G401.6 (cell line): Measurements from ENCODE around the gene SMARCB1.

Experiments
- FAIRE-seq: peaks from 2 replicates; lab custom pipeline; 2012; peaks lifted over from hg19 to GRCh38; lab: Jason Lieb, UNC

SMARCB1 gene

DNA sequence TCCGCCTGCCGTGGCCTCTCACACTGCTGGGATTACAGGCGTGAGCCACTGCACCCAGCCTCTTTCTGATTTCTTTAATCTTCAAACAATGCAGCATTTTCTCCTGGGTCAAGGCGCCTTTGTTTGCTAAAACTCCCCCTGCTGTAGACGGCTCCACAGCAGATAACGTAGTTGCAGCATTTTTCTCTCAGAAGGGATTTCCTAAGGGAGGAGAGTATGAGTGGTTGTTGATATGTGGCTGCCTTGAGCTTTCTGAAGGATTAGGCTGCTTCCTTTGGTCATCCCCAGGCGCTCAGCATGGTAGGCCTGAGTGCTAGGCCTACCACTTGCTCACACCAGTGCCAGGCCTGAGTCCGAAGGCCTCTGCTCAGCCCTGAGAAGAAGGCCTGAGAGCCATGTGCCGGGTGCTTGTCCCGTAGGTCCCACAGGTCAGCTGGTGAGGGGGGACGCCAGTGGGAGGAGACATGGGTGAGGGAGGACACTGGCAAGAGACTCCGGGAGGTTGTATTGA, 18.1 kb downstream of the SMARCB1 start:
- no peak for FAIRE-seq

- FAIRE-seq: no peak
Measured at GRCh38 chr22:23806837-23807236, 20.1 kb downstream of the SMARCB1 start.

- no peak for FAIRE-seq
Measured at GRCh38 chr22:23812378-23812777, 25.6 kb downstream of the SMARCB1 start.

DNA sequence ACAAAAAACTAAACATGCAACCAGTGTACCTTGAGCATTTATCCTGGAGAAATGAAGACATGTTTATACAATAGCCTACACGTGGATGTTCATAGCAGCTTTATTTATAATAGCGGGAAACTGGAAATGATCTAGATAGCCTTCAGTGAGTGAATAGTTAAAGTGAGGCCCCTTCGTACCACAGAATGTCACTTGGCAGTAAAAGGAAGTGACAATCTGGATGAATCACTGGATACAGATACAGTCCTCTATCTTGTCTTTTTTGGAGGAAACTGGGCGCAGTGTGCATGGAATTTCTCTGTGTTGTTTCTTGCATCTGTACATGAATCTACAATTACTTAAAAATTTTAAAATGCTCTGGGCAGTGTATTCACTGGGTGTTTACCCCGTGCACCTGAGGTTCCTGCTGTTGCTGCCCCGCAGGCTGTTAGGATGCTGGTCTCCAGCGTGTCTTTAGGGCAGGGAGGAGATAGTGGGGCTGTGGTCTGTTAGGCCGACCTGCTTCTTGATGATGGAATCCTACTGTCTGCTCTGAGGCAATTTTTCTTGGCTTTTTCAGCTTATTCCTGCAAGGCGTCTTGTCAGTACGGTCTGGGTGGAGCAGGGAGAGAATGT, 28.9 kb downstream of the SMARCB1 start:
- FAIRE-seq: no peak

DNA sequence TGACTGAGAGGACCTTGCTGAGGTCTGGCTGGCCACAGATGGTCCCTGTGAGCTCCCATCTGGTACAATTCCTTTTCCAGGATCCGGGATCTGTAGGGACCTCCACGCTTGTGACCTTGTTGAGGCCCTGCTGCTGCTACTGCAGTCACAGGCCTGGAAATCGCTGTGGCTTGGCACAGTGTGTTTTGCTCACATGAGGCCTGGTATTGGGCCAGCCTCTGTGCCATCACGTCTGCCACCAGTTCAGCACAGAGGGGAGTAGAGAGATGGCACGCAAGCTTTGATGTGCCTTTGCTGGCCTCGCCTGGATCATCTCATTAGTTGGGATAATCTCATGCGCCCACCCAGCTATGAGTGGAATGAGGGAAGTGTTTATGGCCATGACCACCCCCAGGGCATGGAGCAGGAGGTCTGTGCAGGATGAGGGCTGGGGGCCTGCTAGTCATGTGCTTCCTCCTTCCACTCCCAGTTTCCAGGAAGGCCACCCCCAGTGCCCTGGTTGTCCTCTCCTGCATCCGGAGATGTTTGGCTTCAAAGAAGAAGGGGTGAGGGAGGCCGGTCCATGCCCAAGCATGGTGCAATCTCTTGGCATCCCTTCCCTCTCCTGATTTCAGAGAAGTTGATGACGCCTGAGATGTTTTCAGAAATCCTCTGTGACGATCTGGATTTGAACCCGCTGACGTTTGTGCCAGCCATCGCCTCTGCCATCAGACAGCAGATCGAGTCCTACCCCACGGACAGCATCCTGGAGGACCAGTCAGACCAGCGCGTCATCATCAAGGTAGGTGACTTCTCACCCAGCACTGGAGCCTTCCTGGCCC, 29.6 kb downstream of the SMARCB1 start:
- no peak for FAIRE-seq

- FAIRE-seq: no peak
Measured at GRCh38 chr22:23817146-23817545, 30.4 kb downstream of the SMARCB1 start.

DNA sequence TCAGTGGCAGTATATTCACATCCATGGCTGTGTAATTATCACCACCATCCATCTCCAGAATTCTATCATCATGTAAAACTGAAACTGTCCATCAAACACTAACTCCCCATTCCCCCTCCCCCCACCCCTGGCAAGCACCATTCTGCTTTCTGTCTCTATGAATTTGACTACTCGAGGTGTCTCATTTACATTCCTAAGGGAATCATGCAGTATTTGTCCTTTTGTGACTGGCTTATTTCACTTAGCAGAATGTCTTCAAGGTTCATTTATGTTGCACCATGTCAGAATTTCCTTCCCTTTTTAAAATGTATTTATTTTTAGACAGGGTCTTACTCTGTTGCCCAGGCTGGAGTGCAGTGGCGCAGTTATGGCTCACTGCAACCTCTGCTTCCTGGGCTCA, 31.8 kb downstream of the SMARCB1 start:
- FAIRE-seq: no peak

- FAIRE-seq: no peak
Measured at GRCh38 chr22:23820748-23821211, 34.0 kb downstream of the SMARCB1 start.

GRCh38 chr22:23822101-23822671, 35.4 kb downstream of the SMARCB1 start:
- FAIRE-seq: no peak

DNA sequence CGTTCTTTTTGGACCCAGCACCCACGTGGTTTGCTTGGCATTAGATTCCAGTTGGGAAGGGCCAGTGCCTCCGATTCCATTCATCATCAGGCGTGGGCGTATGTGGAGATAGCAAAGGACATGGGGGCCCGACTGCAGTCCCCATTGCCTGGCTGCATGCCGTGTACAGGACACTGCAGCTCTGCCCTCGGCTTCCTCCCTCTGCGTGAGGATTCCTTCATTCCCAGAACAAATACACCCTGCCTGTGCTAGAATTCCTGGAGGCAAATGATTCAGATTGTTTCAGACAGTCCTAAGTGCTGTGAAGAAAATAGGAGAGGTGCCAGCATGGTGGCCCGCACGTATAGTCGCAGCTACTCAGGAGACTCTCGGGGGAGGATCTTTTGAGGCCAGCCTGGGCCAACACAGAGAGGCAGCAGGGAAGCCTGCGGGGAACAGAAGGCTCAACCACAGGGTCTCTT, 36.6 kb downstream of the SMARCB1 start:
- FAIRE-seq: no peak

DNA sequence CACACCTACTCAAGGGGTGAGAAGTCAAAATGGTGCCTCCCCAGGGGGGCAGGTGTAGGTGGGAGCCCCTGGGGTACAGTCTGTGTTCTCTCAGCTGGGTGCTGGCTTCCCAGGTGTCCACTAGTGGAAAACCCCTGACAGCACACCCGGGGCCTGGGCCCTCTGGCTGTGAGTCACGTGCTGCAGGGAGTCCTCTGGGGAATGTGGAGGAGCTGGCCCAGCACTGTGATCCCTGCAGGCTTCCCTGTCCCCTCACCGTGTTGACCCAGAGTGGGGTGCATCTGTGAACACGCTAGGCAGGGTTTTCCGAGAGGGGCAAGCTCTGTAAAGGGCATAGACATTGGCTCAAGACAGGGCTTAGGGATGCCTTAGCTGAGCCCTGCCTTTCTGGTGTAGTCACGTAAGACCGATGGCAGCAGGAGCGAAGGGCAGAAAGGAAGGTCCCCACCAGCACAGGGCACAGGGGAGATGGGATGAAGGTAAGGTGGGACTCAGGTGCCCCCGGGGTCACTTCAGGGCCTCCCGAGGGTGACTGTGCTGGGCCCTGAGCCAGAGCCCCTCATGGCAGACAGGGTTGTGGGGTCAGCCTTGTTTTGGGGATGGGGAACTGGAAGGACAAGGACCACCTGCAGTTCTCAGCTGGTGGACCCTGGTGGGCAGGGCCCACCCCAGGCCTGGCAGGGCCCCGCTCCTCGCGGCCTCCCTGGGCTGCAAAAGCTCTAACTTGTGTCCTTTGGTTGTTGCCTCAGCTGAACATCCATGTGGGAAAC, 37.9 kb downstream of the SMARCB1 start:
- FAIRE-seq: no peak

DNA sequence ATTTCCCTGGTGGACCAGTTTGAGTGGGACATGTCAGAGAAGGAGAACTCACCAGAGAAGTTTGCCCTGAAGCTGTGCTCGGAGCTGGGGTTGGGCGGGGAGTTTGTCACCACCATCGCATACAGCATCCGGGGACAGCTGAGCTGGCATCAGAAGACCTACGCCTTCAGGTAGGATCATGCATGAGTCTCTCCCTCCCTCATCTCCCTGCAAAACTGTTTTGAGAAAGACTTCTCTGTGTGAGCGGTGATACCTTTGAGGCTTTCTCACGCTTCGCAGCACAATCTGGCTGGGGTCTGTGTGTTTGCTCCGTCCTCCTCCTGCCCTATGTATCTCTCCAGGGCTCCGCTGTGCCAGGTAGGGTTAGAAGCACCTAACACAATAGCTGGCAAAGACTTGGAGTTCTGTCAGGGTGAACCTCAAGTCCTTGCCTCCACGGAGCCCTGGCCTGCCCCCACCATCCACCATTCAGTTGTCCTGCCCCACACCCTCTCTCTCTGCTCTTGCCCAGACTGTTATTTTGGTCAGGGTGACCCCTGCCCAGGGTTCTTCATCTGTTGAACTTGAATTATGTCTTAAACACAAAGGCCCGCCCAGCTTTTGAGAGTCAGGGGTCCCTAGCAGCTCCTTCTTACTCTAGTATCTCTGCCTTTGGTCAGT, 38.6 kb downstream of the SMARCB1 start:
- no peak for FAIRE-seq

- no peak for FAIRE-seq
Measured at GRCh38 chr22:23826510-23827350, 40.0 kb downstream of the SMARCB1 start.

DNA sequence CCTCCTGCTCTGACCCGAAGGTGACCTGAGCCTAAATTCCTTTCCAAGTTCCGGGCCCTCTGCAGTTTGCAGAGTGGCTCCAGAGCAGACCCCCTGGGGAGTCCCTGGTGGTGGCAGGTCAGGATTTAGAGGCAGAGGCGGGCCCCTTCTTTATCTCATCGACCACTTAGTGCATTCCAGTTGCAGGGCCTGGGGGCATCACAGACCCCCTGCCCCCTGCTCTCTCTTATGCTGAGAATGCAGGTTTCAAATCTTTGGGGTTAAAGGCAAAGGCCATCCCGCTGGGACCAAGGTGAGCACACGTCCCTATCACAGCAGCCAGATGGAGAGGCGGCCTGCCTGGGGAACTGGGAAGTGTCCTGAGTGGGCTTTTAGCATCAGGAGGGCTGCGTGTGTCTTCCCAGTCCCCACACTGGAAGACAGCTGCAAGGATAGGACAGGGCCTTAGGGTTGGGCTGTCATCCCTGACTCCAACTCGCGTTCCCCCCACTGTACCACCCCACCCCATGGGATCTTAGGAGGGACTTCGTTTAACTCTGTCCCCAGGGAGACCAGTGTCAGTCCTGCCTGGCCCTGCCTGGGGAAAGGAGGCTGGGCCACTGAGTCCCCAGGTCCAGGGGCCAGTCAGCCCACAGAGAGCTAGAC, 40.7 kb downstream of the SMARCB1 start:
- no peak for FAIRE-seq

- no peak for FAIRE-seq
Measured at GRCh38 chr22:23828800-23829680, 42.3 kb downstream of the SMARCB1 start.

- FAIRE-seq: no peak
Measured at GRCh38 chr22:23829845-23830372, 43.1 kb downstream of the SMARCB1 start.

DNA sequence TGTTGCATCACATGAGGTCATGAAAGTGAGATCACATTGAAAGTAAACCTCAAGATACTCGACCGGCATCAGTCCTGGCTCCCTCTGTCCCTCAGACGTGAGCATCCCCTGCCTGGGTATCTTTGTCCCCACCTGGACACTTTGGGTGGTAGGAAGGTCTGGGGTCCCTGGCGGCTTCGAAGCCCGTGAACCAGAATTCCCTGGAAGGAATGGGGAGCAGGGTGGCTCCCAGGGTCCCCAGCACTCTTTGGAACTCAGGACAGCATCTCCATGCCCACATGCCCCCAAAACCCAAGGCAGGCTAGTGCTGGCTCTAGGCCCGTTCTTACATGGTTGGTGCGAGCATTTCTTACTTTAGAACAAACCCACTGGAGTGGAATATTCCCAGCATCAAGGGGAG, 44.5 kb downstream of the SMARCB1 start:
- no peak for FAIRE-seq

GRCh38 chr22:23831781-23832180, 45.0 kb downstream of the SMARCB1 start:
- FAIRE-seq: no peak
